ENCODE measurements around the gene RBM39.

RBM39 gene

GRCh38 chr20:35743693-35744491 lies 1.8 kb upstream of the RBM39 start:
- H3K4me1 ChIP-seq (ENCODE audit: insufficient read depth, low read length), result peaks cover 25% of the 10 kb centered on the region
- no peaks in the 10 kb centered on the region for H3K27me3 ChIP-seq (ENCODE audit: control insufficient read depth in 1 of 2, insufficient read depth in 2 of 2, low read length in 2 of 2)
- H3K36me3 ChIP-seq (ENCODE audit: insufficient read depth, low read length), result peaks cover 13% of the 10 kb centered on the region
- no peak overlapping the region for H3K4me3 ChIP-seq (ENCODE audit: low read depth in 1 of 2, low read length in 2 of 2)
- H3K9me3 ChIP-seq (ENCODE audit: low read length), result no peaks in the 10 kb centered on the region
- H3K9ac ChIP-seq (ENCODE audit: low read length), result peak overlapping the region; percentile 96
- peak overlapping the region; percentile 85 for H3K27ac ChIP-seq (ENCODE audit: low read depth, low read length)

GRCh38 chr20:35742741-35743523 lies 872 bp upstream of the RBM39 start:
- no peaks in the 10 kb centered on the region for H3K9me3 ChIP-seq (ENCODE audit: low read length)
- peak overlapping the region; percentile 28 to 91 for H3K4me3 ChIP-seq (ENCODE audit: low read depth in 1 of 2, low read length in 2 of 2)
- H3K27ac ChIP-seq (ENCODE audit: low read depth, low read length), result peak overlapping the region; percentile 85
- peaks cover 22% of the 10 kb centered on the region for H3K36me3 ChIP-seq (ENCODE audit: insufficient read depth, low read length)
- no peaks in the 10 kb centered on the region for H3K27me3 ChIP-seq (ENCODE audit: control insufficient read depth in 1 of 2, insufficient read depth in 2 of 2, low read length in 2 of 2)
- H3K4me1 ChIP-seq (ENCODE audit: insufficient read depth, low read length), result peaks cover 35% of the 10 kb centered on the region
- H3K9ac ChIP-seq (ENCODE audit: low read length), result peak overlapping the region; percentile 96

- H3K9me3 ChIP-seq (ENCODE audit: low read length), result no peaks in the 10 kb centered on the region
- no peaks in the 10 kb centered on the region for H3K27me3 ChIP-seq (ENCODE audit: control insufficient read depth in 1 of 2, insufficient read depth in 2 of 2, low read length in 2 of 2)
- H3K36me3 ChIP-seq (ENCODE audit: insufficient read depth, low read length), result peaks cover 46% of the 10 kb centered on the region
- H3K4me1 ChIP-seq (ENCODE audit: insufficient read depth, low read length), result peaks cover 57% of the 10 kb centered on the region
- H3K27ac ChIP-seq (ENCODE audit: low read depth, low read length), result peak overlapping the region; percentile 34
- H3K9ac ChIP-seq (ENCODE audit: low read length), result no peak overlapping the region
- peak overlapping the region in 1 of 2 donors; percentile 24 for H3K4me3 ChIP-seq (ENCODE audit: low read depth in 1 of 2, low read length in 2 of 2)
Observed at GRCh38 chr20:35739294-35740163, 2.5 kb downstream of the RBM39 start.

GRCh38 chr20:35738410-35739179 lies 3.5 kb downstream of the RBM39 start:
- Histone ChIP-seq H3K27ac (ENCODE audit: low read depth, low read length) (no peak overlapping the region), H3K4me1 (ENCODE audit: insufficient read depth, low read length) (peaks cover 66% of the 10 kb centered on the region), H3K9me3 (ENCODE audit: low read length) (no peaks in the 10 kb centered on the region), H3K9ac (ENCODE audit: low read length) (peak overlapping the region; percentile 13), H3K4me3 (ENCODE audit: low read depth in 1 of 2, low read length in 2 of 2) (no peak overlapping the region), H3K27me3 (ENCODE audit: control insufficient read depth in 1 of 2, insufficient read depth in 2 of 2, low read length in 2 of 2) (no peaks in the 10 kb centered on the region), H3K36me3 (ENCODE audit: insufficient read depth, low read length) (peaks cover 54% of the 10 kb centered on the region)

- Histone ChIP-seq H3K27me3 (ENCODE audit: control insufficient read depth in 1 of 2, insufficient read depth in 2 of 2, low read length in 2 of 2) (no peaks in the 10 kb centered on the region), H3K4me1 (ENCODE audit: insufficient read depth, low read length) (peaks cover 67% of the 10 kb centered on the region), H3K9ac (ENCODE audit: low read length) (peak overlapping the region; percentile 13), H3K9me3 (ENCODE audit: low read length) (no peaks in the 10 kb centered on the region), H3K4me3 (ENCODE audit: low read depth in 1 of 2, low read length in 2 of 2) (no peak overlapping the region), H3K36me3 (ENCODE audit: insufficient read depth, low read length) (peaks cover 61% of the 10 kb centered on the region), H3K27ac (ENCODE audit: low read depth, low read length) (no peak overlapping the region)
Observed at GRCh38 chr20:35737865-35738333, 4.2 kb downstream of the RBM39 start.

- no peak overlapping the region for H3K4me3 ChIP-seq (ENCODE audit: low read depth in 1 of 2, low read length in 2 of 2)
- peaks cover 81% of the 10 kb centered on the region for H3K36me3 ChIP-seq (ENCODE audit: insufficient read depth, low read length)
- no peak overlapping the region for H3K27ac ChIP-seq (ENCODE audit: low read depth, low read length)
- no peaks in the 10 kb centered on the region for H3K27me3 ChIP-seq (ENCODE audit: control insufficient read depth in 1 of 2, insufficient read depth in 2 of 2, low read length in 2 of 2)
- H3K9ac ChIP-seq (ENCODE audit: low read length), result no peak overlapping the region
- H3K4me1 ChIP-seq (ENCODE audit: insufficient read depth, low read length), result peaks cover 83% of the 10 kb centered on the region
- H3K9me3 ChIP-seq (ENCODE audit: low read length), result no peaks in the 10 kb centered on the region
Observed at GRCh38 chr20:35735826-35736470, 6.1 kb downstream of the RBM39 start.

- H3K36me3 ChIP-seq (ENCODE audit: insufficient read depth, low read length), result peaks cover 84% of the 10 kb centered on the region
- H3K4me3 ChIP-seq (ENCODE audit: low read depth in 1 of 2, low read length in 2 of 2), result no peak overlapping the region
- H3K4me1 ChIP-seq (ENCODE audit: insufficient read depth, low read length), result peaks cover 86% of the 10 kb centered on the region
- no peaks in the 10 kb centered on the region for H3K27me3 ChIP-seq (ENCODE audit: control insufficient read depth in 1 of 2, insufficient read depth in 2 of 2, low read length in 2 of 2)
- no peak overlapping the region for H3K27ac ChIP-seq (ENCODE audit: low read depth, low read length)
- H3K9ac ChIP-seq (ENCODE audit: low read length), result no peak overlapping the region
- H3K9me3 ChIP-seq (ENCODE audit: low read length), result no peaks in the 10 kb centered on the region
Observed at GRCh38 chr20:35734777-35735649, 7.0 kb downstream of the RBM39 start.

GRCh38 chr20:35734374-35734773 lies 7.7 kb downstream of the RBM39 start:
- Histone ChIP-seq H3K9me3 (ENCODE audit: low read length) (no peaks in the 10 kb centered on the region), H3K36me3 (ENCODE audit: insufficient read depth, low read length) (peaks cover 86% of the 10 kb centered on the region), H3K9ac (ENCODE audit: low read length) (no peak overlapping the region), H3K4me3 (ENCODE audit: low read depth in 1 of 2, low read length in 2 of 2) (no peak overlapping the region), H3K4me1 (ENCODE audit: insufficient read depth, low read length) (peaks cover 82% of the 10 kb centered on the region), H3K27ac (ENCODE audit: low read depth, low read length) (no peak overlapping the region), H3K27me3 (ENCODE audit: control insufficient read depth in 1 of 2, insufficient read depth in 2 of 2, low read length in 2 of 2) (no peaks in the 10 kb centered on the region)

GRCh38 chr20:35732644-35732982 lies 9.4 kb downstream of the RBM39 start:
- peaks cover 85% of the 10 kb centered on the region for H3K36me3 ChIP-seq (ENCODE audit: insufficient read depth, low read length)
- H3K27ac ChIP-seq (ENCODE audit: low read depth, low read length), result no peak overlapping the region
- no peaks in the 10 kb centered on the region for H3K9me3 ChIP-seq (ENCODE audit: low read length)
- peaks cover 66% of the 10 kb centered on the region for H3K4me1 ChIP-seq (ENCODE audit: insufficient read depth, low read length)
- no peaks in the 10 kb centered on the region for H3K27me3 ChIP-seq (ENCODE audit: control insufficient read depth in 1 of 2, insufficient read depth in 2 of 2, low read length in 2 of 2)
- no peak overlapping the region for H3K4me3 ChIP-seq (ENCODE audit: low read depth in 1 of 2, low read length in 2 of 2)
- no peak overlapping the region for H3K9ac ChIP-seq (ENCODE audit: low read length)
